ENCODE data around the gene DNAJB5. TPM values are rescaled to one million over a fixed set of nuclear protein-coding genes. Genes with fewer than 3 reads are reported as not detected.
"Not testable (repeated sequence)": the region's sequence is repeated elsewhere in the genome, so short reads cannot be mapped to it uniquely, and the experiment has no call there.

Gene DNAJB5
- total RNA-seq (7.4 and 9.9 TPM in 2 replicates), polyA plus RNA-seq (7.8 and 8.1 TPM in 2 replicates), polyA minus RNA-seq (ENCODE audit: low replicate concordance) (13.0 and 16.5 TPM in 2 replicates)
- 15.5 and 17.2 TPM in 2 replicates for polyA plus RNA-seq (2012)

DNA sequence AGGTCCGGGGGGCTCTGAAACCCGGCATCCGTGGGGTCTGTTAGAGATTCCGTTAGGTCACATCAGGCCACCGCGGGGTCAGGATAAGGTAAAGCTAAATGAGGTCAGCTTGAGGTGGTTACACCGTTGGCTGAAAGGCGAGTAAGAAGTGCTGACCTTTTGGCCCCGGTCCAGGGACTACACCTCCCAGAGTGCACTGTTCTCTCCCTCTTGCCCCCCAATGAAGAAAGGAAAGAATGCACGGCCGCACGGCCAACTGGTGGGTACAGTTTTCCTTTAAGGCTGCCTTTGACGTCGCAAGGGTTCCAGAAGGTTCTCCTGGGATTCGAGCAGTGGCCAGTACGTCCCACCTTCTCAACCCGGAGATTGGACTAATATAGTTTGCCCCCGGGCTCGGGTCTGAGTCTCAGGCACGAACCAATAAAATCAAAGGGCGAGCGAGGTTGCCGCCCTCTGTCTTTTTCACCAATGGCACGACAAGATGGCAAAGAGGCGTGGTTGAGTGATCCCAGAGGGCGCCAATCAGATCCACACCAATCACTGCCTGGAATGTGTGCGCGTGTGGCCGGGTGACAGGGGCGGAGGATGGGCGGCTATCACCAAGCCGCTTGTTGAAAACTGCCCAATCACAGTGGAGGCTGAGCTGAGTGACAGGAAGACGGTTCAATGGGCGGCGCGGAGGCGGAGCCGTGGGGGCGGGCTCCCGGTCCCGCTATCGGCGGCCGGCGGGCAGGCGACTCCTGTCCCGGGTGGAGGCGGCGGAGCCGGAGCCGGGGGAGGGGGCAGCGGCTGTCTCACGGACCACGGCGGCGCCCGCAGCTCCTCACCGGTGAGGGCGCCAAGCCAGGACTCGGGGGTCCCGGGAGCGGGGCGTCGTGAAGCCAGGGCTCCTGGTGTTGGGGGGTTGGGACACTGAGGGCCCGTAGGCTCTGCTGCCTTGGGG, at the start of gene DNAJB5:
Gene DNAJB5 (plus strand): TSS at position 743 of the 943 bp plus-strand sequence. CDS start 886 bp downstream, outside the sequence.
- peak within 1 kb of the TSS; percentile 95 for H3K9ac ChIP-seq (ENCODE audit: insufficient read depth, low read length)
- no peaks in the 10 kb centered on the region for H3K36me3 ChIP-seq (ENCODE audit: control insufficient read depth, insufficient read depth, low read length)
- no peaks in the 10 kb centered on the region for H4K20me1 ChIP-seq (ENCODE audit: control insufficient read depth, extremely low read depth, insufficient read depth, low read length)
- TF ChIP-seq EZH2 (IDR thresholded peaks at IDR 0.05; ENCODE audit: low read length, missing control alignments): no peak
- TF ChIP-seq, protein P1, sequence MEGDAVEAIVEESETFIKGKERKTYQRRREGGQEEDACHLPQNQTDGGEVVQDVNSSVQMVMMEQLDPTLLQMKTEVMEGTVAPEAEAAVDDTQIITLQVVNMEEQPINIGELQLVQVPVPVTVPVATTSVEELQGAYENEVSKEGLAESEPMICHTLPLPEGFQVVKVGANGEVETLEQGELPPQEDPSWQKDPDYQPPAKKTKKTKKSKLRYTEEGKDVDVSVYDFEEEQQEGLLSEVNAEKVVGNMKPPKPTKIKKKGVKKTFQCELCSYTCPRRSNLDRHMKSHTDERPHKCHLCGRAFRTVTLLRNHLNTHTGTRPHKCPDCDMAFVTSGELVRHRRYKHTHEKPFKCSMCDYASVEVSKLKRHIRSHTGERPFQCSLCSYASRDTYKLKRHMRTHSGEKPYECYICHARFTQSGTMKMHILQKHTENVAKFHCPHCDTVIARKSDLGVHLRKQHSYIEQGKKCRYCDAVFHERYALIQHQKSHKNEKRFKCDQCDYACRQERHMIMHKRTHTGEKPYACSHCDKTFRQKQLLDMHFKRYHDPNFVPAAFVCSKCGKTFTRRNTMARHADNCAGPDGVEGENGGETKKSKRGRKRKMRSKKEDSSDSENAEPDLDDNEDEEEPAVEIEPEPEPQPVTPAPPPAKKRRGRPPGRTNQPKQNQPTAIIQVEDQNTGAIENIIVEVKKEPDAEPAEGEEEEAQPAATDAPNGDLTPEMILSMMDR (conservative IDR thresholded peaks at IDR 0.05 in 1 of 2, IDR thresholded peaks at IDR 0.05 in 1 of 2; ENCODE audit: low read depth in 1 of 2, low read length in 2 of 2): no peak
- H3K4me2 ChIP-seq (ENCODE audit: extremely low read depth, insufficient read depth, low read length): peak within 1 kb of the TSS; percentile 98
- peak within 1 kb of the TSS; percentile 90 for H3K27ac ChIP-seq (ENCODE audit: insufficient read depth, low read length)
- DNase-seq (ENCODE audit: low read depth in 2 of 2): peak; percentile 100
- peaks cover 2% of the 10 kb centered on the region for H3K79me2 ChIP-seq (ENCODE audit: control insufficient read depth, insufficient read depth, low read length)
- no peaks in the 10 kb centered on the region for H3K27me3 ChIP-seq (ENCODE audit: control insufficient read depth, insufficient read depth, low read length)
- peak within 1 kb of the TSS; percentile 19 for H2AFZ ChIP-seq (ENCODE audit: low read length)
- H3K4me3 ChIP-seq (replicated peaks in 1 of 4; ENCODE audit: control extremely low read depth in 1 of 4, insufficient read depth in 1 of 4, low read depth in 3 of 4, low read length in 4 of 4): peak within 1 kb of the TSS; percentile 69 to 88 (median 80)
- peaks cover 28% of the 10 kb centered on the region for H3K4me1 ChIP-seq (ENCODE audit: control insufficient read depth, extremely low read depth, insufficient read depth, low read length)
- no peaks in the 10 kb centered on the region for H3K9me3 ChIP-seq (ENCODE audit: control insufficient read depth, insufficient read depth, low read depth, low read length)

- H3K9ac ChIP-seq (ENCODE audit: insufficient read depth, low read length); H2AFZ ChIP-seq (ENCODE audit: low read length); H3K36me3 ChIP-seq (ENCODE audit: control insufficient read depth, insufficient read depth, low read length); H3K4me3 ChIP-seq (replicated peaks in 1 of 4; ENCODE audit: control extremely low read depth in 1 of 4, insufficient read depth in 1 of 4, low read depth in 3 of 4, low read length in 4 of 4); H3K79me2 ChIP-seq (ENCODE audit: control insufficient read depth, insufficient read depth, low read length); H3K9me3 ChIP-seq (ENCODE audit: control insufficient read depth, insufficient read depth, low read depth, low read length); DNase-seq (ENCODE audit: low read depth in 2 of 2); H3K27ac ChIP-seq (ENCODE audit: insufficient read depth, low read length); H3K27me3 ChIP-seq (ENCODE audit: control insufficient read depth, insufficient read depth, low read length); H3K4me1 ChIP-seq (ENCODE audit: control insufficient read depth, extremely low read depth, insufficient read depth, low read length); H3K4me2 ChIP-seq (ENCODE audit: extremely low read depth, insufficient read depth, low read length); H4K20me1 ChIP-seq (ENCODE audit: control insufficient read depth, extremely low read depth, insufficient read depth, low read length): not testable (repeated sequence)
Measured at GRCh38 chr9:34939989-34940388, 49.6 kb upstream of the DNAJB5 start.

DNA sequence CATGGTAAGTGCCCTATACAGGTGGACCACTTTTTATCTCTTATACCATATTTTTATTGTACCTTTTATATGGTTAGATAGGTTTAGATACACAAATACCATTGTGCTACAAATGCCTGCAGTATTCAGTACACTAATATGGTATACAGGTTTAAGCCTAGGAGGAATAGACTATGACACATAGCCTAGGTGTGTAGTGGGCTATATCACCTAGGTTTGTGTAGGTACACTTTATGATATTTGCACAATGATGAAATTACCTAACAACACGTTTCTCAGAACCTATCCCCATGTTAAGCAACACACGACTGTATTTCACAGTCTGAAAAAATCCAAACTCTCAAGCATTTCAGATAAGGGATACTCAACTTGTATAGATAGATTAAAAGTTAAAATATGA, 41.1 kb upstream of the DNAJB5 start:
- no peak overlapping the region for H3K27ac ChIP-seq (ENCODE audit: insufficient read depth, low read length)
- H3K9me3 ChIP-seq (ENCODE audit: control insufficient read depth, insufficient read depth, low read depth, low read length): no peaks in the 10 kb centered on the region
- no peaks in the 10 kb centered on the region for H3K4me1 ChIP-seq (ENCODE audit: control insufficient read depth, extremely low read depth, insufficient read depth, low read length)
- no peak for TF ChIP-seq EZH2 (IDR thresholded peaks at IDR 0.05; ENCODE audit: low read length, missing control alignments)
- TF ChIP-seq, protein P1 (conservative IDR thresholded peaks at IDR 0.05 in 1 of 2, IDR thresholded peaks at IDR 0.05 in 1 of 2; ENCODE audit: low read depth in 1 of 2, low read length in 2 of 2): no peak
- H4K20me1 ChIP-seq (ENCODE audit: control insufficient read depth, extremely low read depth, insufficient read depth, low read length): no peaks in the 10 kb centered on the region
- no peaks in the 10 kb centered on the region for H3K79me2 ChIP-seq (ENCODE audit: control insufficient read depth, insufficient read depth, low read length)
- H3K4me2 ChIP-seq (ENCODE audit: extremely low read depth, insufficient read depth, low read length): no peak overlapping the region
- no peak overlapping the region for H2AFZ ChIP-seq (ENCODE audit: low read length)
- no peak for DNase-seq (ENCODE audit: low read depth in 2 of 2)
- H3K4me3 ChIP-seq (replicated peaks in 1 of 4; ENCODE audit: control extremely low read depth in 1 of 4, insufficient read depth in 1 of 4, low read depth in 3 of 4, low read length in 4 of 4): no peak overlapping the region
- no peak overlapping the region for H3K9ac ChIP-seq (ENCODE audit: insufficient read depth, low read length)
- peaks cover 2% of the 10 kb centered on the region for H3K27me3 ChIP-seq (ENCODE audit: control insufficient read depth, insufficient read depth, low read length)
- H3K36me3 ChIP-seq (ENCODE audit: control insufficient read depth, insufficient read depth, low read length): no peaks in the 10 kb centered on the region

Measured in fibroblast of lung (primary cell).